CD4-positive, CD25-positive, alpha-beta regulatory T cell (primary cell): ENCODE measurements around the gene OTULIN. TPM values are rescaled to one million over a fixed set of nuclear protein-coding genes. Genes with fewer than 3 reads are reported as not detected.
A peak's percentile ranks its signal among the peaks of the same experiment; 100 is the strongest.

Experiments used
- ATAC-seq, 2 donors: fragments of 150-1000 bp; cut with Tn5 transposase; one replicate each; pipeline ENCODE4 v1.10.0; 2021; ENCODE audit warnings: low read depth in 2 of 2, moderate number of reproducible peaks in 2 of 2, moderate library complexity in 1 of 2
- DNase-seq, 3 donors: peaks; one replicate each; pipeline versions ENCODE4 v3.0.0 to v3.0.0-alpha.2; 2012 to 2022; ENCODE audit warnings: mixed read lengths in 1 of 3
- H3K27ac ChIP-seq: one replicate; pipeline ENCODE4 v1.7.0; 2013; ENCODE audit warnings: mild to moderate bottlenecking, low read length; ENCODE audit not compliant: insufficient read depth, poor library complexity, severe bottlenecking
- H3K27me3 ChIP-seq: one replicate; pipeline ENCODE4 v1.7.0; 2013; ENCODE audit warnings: low read length; ENCODE audit not compliant: control insufficient read depth, insufficient read depth
- H3K36me3 ChIP-seq: one replicate; pipeline ENCODE4 v1.7.0; 2013; ENCODE audit warnings: mild to moderate bottlenecking, low read length, moderate library complexity; ENCODE audit not compliant: control insufficient read depth, insufficient read depth
- H3K4me1 ChIP-seq: 2 replicates; pipeline ENCODE4 v1.7.0; 2013; ENCODE audit warnings: mild to moderate bottlenecking, low read length; ENCODE audit not compliant: insufficient read depth, control insufficient read depth, poor library complexity, severe bottlenecking
- H3K4me3 ChIP-seq: one replicate; pipeline ENCODE4 v1.7.0; 2013; ENCODE audit warnings: low read depth, mild to moderate bottlenecking, low read length, moderate library complexity
- H3K9me3 ChIP-seq, 2 experiments: 1 replicate in 1 of 2; 2 replicates in 1 of 2; pipeline ENCODE4 v1.7.0; 2013; ENCODE audit warnings: low read length in 2 of 2, mild to moderate bottlenecking in 1 of 2, moderate library complexity in 1 of 2; ENCODE audit not compliant: control insufficient read depth in 2 of 2
- H3K27ac Mint-ChIP-seq, 3 donors: one replicate each; pipeline ENCODE4 v1.8.0; 2020 to 2022; ENCODE audit warnings: mild to moderate bottlenecking in 3 of 3, mixed read lengths in 3 of 3, moderate library complexity in 2 of 3
- H3K27me3 Mint-ChIP-seq: one replicate; pipeline ENCODE4 v1.8.0; 2022; ENCODE audit warnings: mild to moderate bottlenecking, mixed read lengths
- H3K36me3 Mint-ChIP-seq: one replicate; pipeline ENCODE4 v1.8.0; 2020; ENCODE audit warnings: mixed read lengths
- H3K4me1 Mint-ChIP-seq, 4 donors: one replicate each; pipeline ENCODE4 v1.8.0; 2020 to 2022; ENCODE audit warnings: mixed read lengths in 4 of 4, mild to moderate bottlenecking in 1 of 4
- H3K4me3 Mint-ChIP-seq, 4 donors: one replicate each; pipeline ENCODE4 v1.8.0; 2020 to 2022; ENCODE audit warnings: mild to moderate bottlenecking in 4 of 4, mixed read lengths in 4 of 4, moderate library complexity in 3 of 4
- H3K9me3 Mint-ChIP-seq, 7 donors: one replicate each; pipeline ENCODE4 v1.8.0; 2020 to 2022; ENCODE audit warnings: mixed read lengths in 7 of 7, mild to moderate bottlenecking in 3 of 7, moderate library complexity in 2 of 7
- polyA plus RNA-seq, 4 donors: library from polyadenylated mRNA; unstranded; fragments of 300-500 nt; fragmentation: Illumina TruSeq; gene quantifications; one replicate each; pipeline ENCODE4 v1.2.3, GENCODE V29; 2021
- total RNA-seq: library from RNA; stranded (reverse); gene quantifications from one replicate; pipeline ENCODE4 v1.2.3, GENCODE V29; 2022

OTULIN gene
- total and polyA plus RNA-seq, 5 donors from 2014 or later: 22.8 to 109 (median 27.0) TPM

DNA sequence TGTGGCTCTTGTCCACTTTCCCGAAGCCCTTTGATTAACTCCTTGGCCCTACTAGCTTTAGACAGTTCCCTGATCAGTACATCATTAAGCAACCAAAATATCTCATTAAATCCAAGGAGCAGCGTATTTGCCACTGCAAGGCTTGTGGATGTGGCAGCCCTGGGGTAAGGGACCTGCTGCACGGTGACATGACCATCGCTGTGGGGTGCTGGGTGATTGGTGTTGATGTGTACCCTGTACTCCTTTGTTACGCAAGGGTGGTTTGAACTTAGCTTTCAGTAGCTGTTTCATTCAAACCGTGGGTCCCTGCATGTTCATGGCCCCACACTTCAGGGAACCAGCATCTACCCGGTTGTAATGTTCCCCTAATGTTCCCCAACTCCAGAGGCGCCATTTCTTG lies 41.0 kb downstream of the OTULIN start:
- H3K27me3 Mint-ChIP-seq: no peaks in the 10 kb centered on the region
- no peaks in the 10 kb centered on the region for H3K9me3 ChIP-seq
- H3K9me3 Mint-ChIP-seq: no peaks in the 10 kb centered on the region
- H3K4me3 Mint-ChIP-seq: peak overlapping the region; percentile 24 to 88 (median 82)
- H3K27me3 ChIP-seq: no peaks in the 10 kb centered on the region
- peak overlapping the region; percentile 95 for H3K27ac ChIP-seq
- peak overlapping the region; percentile 67 for H3K4me3 ChIP-seq
- no peak for ATAC-seq
- H3K27ac Mint-ChIP-seq: peak overlapping the region; percentile 97 to 100 (median 99)
- DNase-seq: no peak
- peaks cover 56% of the 10 kb centered on the region for H3K36me3 Mint-ChIP-seq
- peaks cover 13% of the 10 kb centered on the region for H3K36me3 ChIP-seq
- H3K4me1 ChIP-seq: peaks cover 99% of the 10 kb centered on the region
- peaks cover 35 to 99% (median 83%) of the 10 kb centered on the region in 4 donors for H3K4me1 Mint-ChIP-seq

DNA sequence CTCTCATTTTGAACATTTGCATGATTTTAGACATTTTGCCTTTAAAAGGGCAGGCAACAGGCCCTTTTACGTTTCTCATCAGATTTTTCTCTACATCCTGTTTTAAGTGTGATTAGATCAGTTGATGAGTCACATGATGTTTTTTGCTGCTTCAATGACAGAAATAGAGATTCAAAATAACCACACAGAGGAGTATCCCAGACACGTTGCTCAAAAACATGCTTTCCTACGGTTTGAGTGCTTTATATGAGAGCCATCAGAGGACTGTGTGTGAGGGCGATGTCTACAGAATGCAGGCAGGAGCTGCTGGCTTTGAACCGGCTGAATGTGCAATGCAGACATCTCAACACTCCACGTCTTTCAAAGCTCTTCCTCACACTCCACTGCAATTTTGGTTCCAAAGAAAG lies 42.1 kb downstream of the OTULIN start:
- H3K36me3 Mint-ChIP-seq: peaks cover 56% of the 10 kb centered on the region
- H3K4me1 Mint-ChIP-seq: peaks cover 35 to 96% (median 76%) of the 10 kb centered on the region in 4 donors
- DNase-seq (peak; percentile 52 to 93 (median 85)), ATAC-seq (peak; percentile 91 to 96)
- peak overlapping the region; percentile 67 for H3K4me3 ChIP-seq
- no peaks in the 10 kb centered on the region for H3K9me3 ChIP-seq
- peak overlapping the region; percentile 81 to 89 (median 86) for H3K4me3 Mint-ChIP-seq
- H3K4me1 ChIP-seq: peaks cover 88% of the 10 kb centered on the region
- H3K36me3 ChIP-seq: peaks cover 20% of the 10 kb centered on the region
- H3K9me3 Mint-ChIP-seq: no peaks in the 10 kb centered on the region
- no peaks in the 10 kb centered on the region for H3K27me3 Mint-ChIP-seq
- no peaks in the 10 kb centered on the region for H3K27me3 ChIP-seq
- H3K27ac Mint-ChIP-seq: peak overlapping the region; percentile 97 to 100 (median 99)
- peak overlapping the region; percentile 95 for H3K27ac ChIP-seq

DNA sequence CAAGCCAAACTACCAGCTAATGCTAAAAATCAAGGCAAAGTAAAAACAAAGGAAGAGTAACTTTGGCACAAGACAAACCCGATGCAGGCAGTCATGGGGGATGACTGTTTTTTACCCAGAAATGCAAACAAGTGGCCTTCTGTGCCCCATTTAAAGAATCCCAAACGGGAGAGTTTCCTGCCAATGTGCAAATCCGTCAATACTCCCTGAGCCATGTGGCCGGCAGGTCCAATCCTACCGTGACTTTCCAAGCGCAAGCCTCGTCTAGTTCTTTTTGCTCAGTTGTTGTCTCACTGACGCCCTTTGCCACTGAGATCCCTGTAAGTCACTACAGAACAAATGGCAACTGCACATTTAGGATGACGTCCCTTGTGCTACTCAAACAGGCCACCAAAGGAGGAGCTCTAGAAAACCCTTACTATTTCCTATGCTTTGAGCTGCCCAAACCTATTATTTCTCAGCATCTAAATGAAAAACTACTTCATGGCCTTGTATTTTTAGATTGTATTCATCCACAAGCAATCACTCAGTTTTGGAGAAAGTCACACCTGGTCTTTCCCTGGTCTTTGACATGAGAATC lies 43.4 kb downstream of the OTULIN start:
- ATAC-seq (peak in 1 of 2 donors; percentile 15), DNase-seq (peak in 1 of 3 donors; percentile 57)
- Histone ChIP-seq H3K27ac (peak overlapping the region; percentile 95), H3K4me3 (peak overlapping the region; percentile 47), H3K27me3 (no peaks in the 10 kb centered on the region), H3K4me1 (peaks cover 76% of the 10 kb centered on the region), H3K36me3 (peaks cover 32% of the 10 kb centered on the region), H3K9me3 (no peaks in the 10 kb centered on the region)
- H3K27me3 Mint-ChIP-seq: no peaks in the 10 kb centered on the region
- no peaks in the 10 kb centered on the region for H3K9me3 Mint-ChIP-seq
- peak overlapping the region; percentile 39 to 83 (median 63) for H3K4me3 Mint-ChIP-seq
- H3K36me3 Mint-ChIP-seq: peaks cover 61% of the 10 kb centered on the region
- H3K27ac Mint-ChIP-seq: peak overlapping the region; percentile 97 to 100 (median 99)
- peaks cover 32 to 95% (median 71%) of the 10 kb centered on the region in 4 donors for H3K4me1 Mint-ChIP-seq

DNA sequence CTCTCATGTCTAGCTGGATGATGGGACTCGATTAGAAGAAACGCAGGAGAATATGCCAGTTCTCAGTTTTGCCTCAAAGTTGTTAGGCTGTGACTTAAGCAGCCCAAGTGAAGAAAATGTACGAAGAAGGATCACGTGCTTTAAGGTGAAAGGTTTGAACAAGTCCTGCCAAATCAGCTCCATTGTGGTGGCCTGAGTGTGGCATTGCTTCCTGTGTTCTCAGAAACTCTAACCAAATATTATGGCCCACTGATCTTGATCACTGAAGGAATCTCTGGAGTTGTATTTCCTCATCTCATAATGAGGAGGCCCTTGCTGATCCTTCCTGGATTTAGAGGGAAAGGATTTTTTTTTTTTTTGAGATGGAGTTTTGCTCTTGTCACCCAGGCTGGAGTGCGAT lies 44.0 kb downstream of the OTULIN start:
- Mint-ChIP-seq H3K9me3 (no peaks in the 10 kb centered on the region), H3K27ac (peak overlapping the region; percentile 97 to 100 (median 99)), H3K4me1 (peaks cover 26 to 89% (median 66%) of the 10 kb centered on the region in 4 donors), H3K36me3 (peaks cover 57% of the 10 kb centered on the region), H3K4me3 (peak overlapping the region in 3 of 4 donors; percentile 57 to 83 (median 69)), H3K27me3 (no peaks in the 10 kb centered on the region)
- Histone ChIP-seq H3K4me3 (peak overlapping the region; percentile 29), H3K27me3 (no peaks in the 10 kb centered on the region), H3K9me3 (no peaks in the 10 kb centered on the region), H3K4me1 (peaks cover 69% of the 10 kb centered on the region), H3K27ac (peak overlapping the region; percentile 95), H3K36me3 (peaks cover 38% of the 10 kb centered on the region)
- DNase-seq: peak in 1 of 3 donors; percentile 59
- ATAC-seq: no peak

DNA sequence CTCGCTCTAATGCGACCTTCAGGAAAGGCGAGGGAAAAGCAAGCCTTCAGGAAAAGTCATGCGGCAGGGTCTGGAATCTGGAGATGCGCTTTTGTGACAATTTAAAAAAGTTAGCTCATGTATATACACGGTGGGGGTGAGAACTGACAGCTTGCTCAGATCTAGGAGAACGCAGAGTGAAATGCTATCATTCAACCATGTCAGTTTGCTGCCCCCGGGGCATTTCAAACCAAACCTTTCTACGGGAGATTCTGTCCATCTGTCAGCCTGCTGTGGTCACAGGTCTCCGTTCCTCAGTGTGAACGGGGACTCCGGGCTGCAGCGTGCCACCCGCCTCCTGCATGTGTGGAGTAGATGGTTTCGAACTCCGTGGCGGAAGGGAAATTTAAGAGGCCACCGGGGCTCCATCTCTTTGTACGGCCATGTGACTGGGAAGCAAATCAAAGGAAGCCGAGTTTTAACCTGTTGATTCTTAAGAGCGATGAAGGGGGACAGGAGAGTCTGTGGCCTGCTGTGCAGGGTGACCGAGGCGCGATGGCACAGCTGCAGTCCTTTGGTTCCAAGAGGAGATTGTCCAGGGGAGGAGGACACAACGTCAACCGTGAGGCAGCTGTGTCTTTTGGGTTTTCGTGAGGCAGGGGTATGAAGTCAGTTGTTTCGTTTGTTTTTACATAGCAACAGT lies 45.9 kb downstream of the OTULIN start:
- peaks cover 56% of the 10 kb centered on the region for H3K36me3 ChIP-seq

DNA sequence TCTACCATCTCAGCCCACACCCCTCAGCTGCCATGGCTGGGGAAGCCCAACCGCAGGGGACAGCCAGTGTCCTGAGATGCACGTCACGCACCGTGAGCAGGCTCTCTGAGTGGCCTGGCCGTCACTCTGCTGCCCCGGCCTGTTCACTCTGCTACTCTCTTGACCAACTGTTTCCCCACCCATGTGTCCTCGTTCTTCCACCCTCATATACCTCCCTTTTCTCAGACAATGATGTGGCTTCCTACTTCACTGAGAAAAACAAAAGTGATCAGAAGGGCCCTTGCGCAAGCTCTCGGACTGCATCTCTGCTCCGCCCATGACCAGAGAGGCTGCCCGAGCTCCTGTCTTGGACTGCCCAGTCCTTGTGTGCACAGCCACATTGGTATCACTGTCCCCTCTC lies 47.6 kb downstream of the OTULIN start:
- Mint-ChIP-seq H3K9me3 (no peaks in the 10 kb centered on the region), H3K27ac (peak overlapping the region; percentile 91 to 95 (median 94)), H3K4me3 (peak overlapping the region in 2 of 4 donors; percentile 60 to 68), H3K36me3 (peaks cover 61% of the 10 kb centered on the region), H3K27me3 (no peaks in the 10 kb centered on the region), H3K4me1 (peaks cover 7 to 65% (median 44%) of the 10 kb centered on the region in 4 donors)
- Histone ChIP-seq H3K4me1 (peaks cover 33% of the 10 kb centered on the region), H3K27ac (peak overlapping the region; percentile 18), H3K4me3 (no peak overlapping the region), H3K27me3 (no peaks in the 10 kb centered on the region), H3K36me3 (peaks cover 72% of the 10 kb centered on the region), H3K9me3 (no peaks in the 10 kb centered on the region)
- ATAC-seq (no peak), DNase-seq (no peak)

More for the DNA sequence above, 45.9 kb downstream of the OTULIN start:
- no peak for ATAC-seq
- Mint-ChIP-seq H3K4me1 (peaks cover 19 to 78% (median 54%) of the 10 kb centered on the region in 4 donors), H3K27ac (peak overlapping the region; percentile 87 to 94 (median 91)), H3K4me3 (peak overlapping the region in 1 of 4 donors; percentile 65), H3K27me3 (no peaks in the 10 kb centered on the region), H3K36me3 (peaks cover 58% of the 10 kb centered on the region), H3K9me3 (no peaks in the 10 kb centered on the region)
- Histone ChIP-seq H3K9me3 (no peaks in the 10 kb centered on the region), H3K4me3 (no peak overlapping the region), H3K27me3 (no peaks in the 10 kb centered on the region), H3K4me1 (peaks cover 50% of the 10 kb centered on the region), H3K27ac (no peak overlapping the region)
- no peak for DNase-seq

DNA sequence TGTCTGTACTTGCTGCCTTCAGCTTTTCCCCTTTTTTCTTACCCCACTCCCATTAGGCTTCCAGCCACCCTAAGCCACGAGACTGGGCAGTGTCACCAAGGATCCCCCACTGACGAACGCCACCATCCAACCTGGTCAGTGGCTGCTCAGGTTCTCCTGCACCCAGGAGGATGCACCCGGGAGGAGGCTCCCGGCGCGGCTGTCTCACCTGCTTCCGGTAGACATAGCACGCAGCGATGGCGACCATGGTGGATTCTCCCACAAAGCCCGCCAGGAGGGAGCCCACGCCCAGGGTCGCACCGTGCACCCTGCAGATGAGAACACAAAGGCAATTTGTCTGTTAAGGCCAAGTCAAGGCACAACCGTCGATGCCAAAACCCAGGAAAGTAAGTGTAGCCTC lies 48.1 kb downstream of the OTULIN start:
- Histone ChIP-seq H3K27me3 (no peaks in the 10 kb centered on the region), H3K4me1 (peaks cover 28% of the 10 kb centered on the region), H3K36me3 (peaks cover 76% of the 10 kb centered on the region), H3K4me3 (no peak overlapping the region), H3K9me3 (no peaks in the 10 kb centered on the region), H3K27ac (peak overlapping the region; percentile 18)
- peak overlapping the region in 2 of 3 donors; percentile 91 to 94 for H3K27ac Mint-ChIP-seq
- peaks cover 7 to 64% (median 43%) of the 10 kb centered on the region in 4 donors for H3K4me1 Mint-ChIP-seq
- H3K9me3 Mint-ChIP-seq: no peaks in the 10 kb centered on the region
- ATAC-seq: no peak
- peak overlapping the region in 1 of 4 donors; percentile 74 for H3K4me3 Mint-ChIP-seq
- H3K27me3 Mint-ChIP-seq: no peaks in the 10 kb centered on the region
- H3K36me3 Mint-ChIP-seq: peaks cover 63% of the 10 kb centered on the region
- DNase-seq: no peak
